ENCODE data around the gene FBXO24.

- TF ChIP-seq CTCF (IDR thresholded peaks at IDR 0.05), result no peak
- TF ChIP-seq POLR2A (IDR thresholded peaks at IDR 0.05), result no peak
- no peak for TF ChIP-seq EP300 (IDR thresholded peaks at IDR 0.05)
- no peak for TF ChIP-seq POLR2AphosphoS5 (IDR thresholded peaks at IDR 0.05)
Observed at GRCh38 chr7:100599911-100600729, 14.0 kb downstream of the FBXO24 start.
